ENCODE results near the gene USP2. TPM values are rescaled to one million over a fixed set of nuclear protein-coding genes. Genes with fewer than 3 reads are reported as not detected.

USP2 gene
- total RNA-seq, 2 experiments from 2014 or later = 10.6 to 24.5 TPM

- Histone ChIP-seq H3K9me2 (ENCODE audit: insufficient read depth, low read length) (no peaks in the 10 kb centered on the region), H3K79me2 (ENCODE audit: insufficient read depth, low read depth, low read length) (no peaks in the 10 kb centered on the region), H2AFZ (ENCODE audit: low read length) (peak overlapping the region; percentile 95; the same call in 1 of the 2 replicates), H3K4me3 (ENCODE audit: low read depth, low read length, poor library complexity, severe bottlenecking) (no peak overlapping the region), H4K20me1 (ENCODE audit: insufficient read depth, low read length) (no peaks in the 10 kb centered on the region), H3K4me2 (ENCODE audit: low read length) (peak overlapping the region; percentile 83), H3K36me3 (ENCODE audit: insufficient read depth, low read length) (no peaks in the 10 kb centered on the region), H3K9me3 (ENCODE audit: low read length) (no peaks in the 10 kb centered on the region), H3K4me1 (ENCODE audit: insufficient read depth, low read length, poor library complexity, severe bottlenecking) (peaks cover 45% of the 10 kb centered on the region), H3K27ac (ENCODE audit: low read depth, low read length, poor library complexity, severe bottlenecking) (no peak overlapping the region)
- CTCF ChIA-PET (ENCODE audit: unreplicated experiment) = interaction anchor here (1.0 to 2.5 kb wide), 4 partner anchors 16 to 126 kb away, joined by 3 to 16 read pairs (median 4); no protein-coding TSS in a partner anchor
- intact Hi-C loops (cut with micrococcal nuclease; ENCODE audit: unreplicated experiment) = loop anchor here (5.0 kb wide), 3 partner anchors 50 to 255 kb away; partner anchors contain the start of genes DPAGT1 and VPS11
- POLR2A ChIA-PET = interaction anchor here (0.7 to 1.7 kb wide), 3 partner anchors 12 to 62 kb away, joined by 3 to 5 read pairs (median 4); partner anchors contain the start of gene RNF26
- no peak for DNase-seq (ENCODE audit: low spot score)
- BruUV-seq (replicated peaks) = no TSS peak
- TF ChIP-seq EZH2phosphoT487 (IDR thresholded peaks at IDR 0.05; ENCODE audit: borderline replicate concordance, low read depth, low read length) = no peak
- TF ChIP-seq, protein P1, sequence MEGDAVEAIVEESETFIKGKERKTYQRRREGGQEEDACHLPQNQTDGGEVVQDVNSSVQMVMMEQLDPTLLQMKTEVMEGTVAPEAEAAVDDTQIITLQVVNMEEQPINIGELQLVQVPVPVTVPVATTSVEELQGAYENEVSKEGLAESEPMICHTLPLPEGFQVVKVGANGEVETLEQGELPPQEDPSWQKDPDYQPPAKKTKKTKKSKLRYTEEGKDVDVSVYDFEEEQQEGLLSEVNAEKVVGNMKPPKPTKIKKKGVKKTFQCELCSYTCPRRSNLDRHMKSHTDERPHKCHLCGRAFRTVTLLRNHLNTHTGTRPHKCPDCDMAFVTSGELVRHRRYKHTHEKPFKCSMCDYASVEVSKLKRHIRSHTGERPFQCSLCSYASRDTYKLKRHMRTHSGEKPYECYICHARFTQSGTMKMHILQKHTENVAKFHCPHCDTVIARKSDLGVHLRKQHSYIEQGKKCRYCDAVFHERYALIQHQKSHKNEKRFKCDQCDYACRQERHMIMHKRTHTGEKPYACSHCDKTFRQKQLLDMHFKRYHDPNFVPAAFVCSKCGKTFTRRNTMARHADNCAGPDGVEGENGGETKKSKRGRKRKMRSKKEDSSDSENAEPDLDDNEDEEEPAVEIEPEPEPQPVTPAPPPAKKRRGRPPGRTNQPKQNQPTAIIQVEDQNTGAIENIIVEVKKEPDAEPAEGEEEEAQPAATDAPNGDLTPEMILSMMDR (conservative IDR thresholded peaks at IDR 0.05; ENCODE audit: low read length) = no peak
These were observed 59.1 kb downstream of the USP2 start for GRCh38 chr11:119322360-119322739.

DNA sequence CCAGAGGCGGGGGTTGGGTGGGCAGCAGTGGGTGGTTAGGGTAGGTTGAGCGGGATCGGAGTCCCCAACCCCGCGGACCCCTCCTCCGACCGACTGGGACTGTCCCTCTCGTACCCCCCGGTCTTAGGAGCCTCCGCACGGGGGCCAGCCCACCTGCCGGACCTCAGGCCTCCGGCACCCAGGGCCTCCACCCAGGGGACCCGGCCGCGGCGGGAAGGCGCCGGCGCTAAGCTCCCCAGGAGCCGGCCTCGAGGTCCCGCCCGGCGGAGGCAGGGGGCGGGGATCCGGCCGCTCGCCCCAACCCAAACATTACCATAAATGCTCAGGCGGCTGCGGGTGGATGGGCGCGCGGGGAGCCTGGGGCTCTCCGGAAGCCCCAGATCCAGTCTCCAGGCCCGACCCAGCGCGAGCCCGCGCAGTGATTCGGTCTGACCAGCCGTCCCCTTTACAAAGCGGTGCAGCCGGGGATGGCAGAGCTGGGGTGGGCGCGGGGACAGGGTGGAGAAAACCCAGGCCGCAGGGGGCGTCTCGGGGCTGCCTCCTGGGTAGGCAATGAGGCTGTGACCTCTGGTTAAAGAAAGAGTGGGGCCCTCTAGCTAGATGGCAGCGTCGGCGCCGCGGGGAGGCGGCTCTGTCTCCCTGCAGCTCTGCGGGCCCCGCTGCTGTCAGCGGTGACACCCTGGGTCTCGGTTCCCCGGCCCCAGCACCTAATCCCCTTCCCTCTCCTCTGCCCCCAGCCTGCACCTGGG is 60.5 kb downstream of the USP2 start:
- Histone ChIP-seq H2AFZ (ENCODE audit: low read length) (peak overlapping the region; percentile 95), H3K9me2 (ENCODE audit: insufficient read depth, low read length) (no peaks in the 10 kb centered on the region), H3K4me1 (ENCODE audit: insufficient read depth, low read length, poor library complexity, severe bottlenecking) (peaks cover 46% of the 10 kb centered on the region), H4K20me1 (ENCODE audit: insufficient read depth, low read length) (no peaks in the 10 kb centered on the region), H3K79me2 (ENCODE audit: insufficient read depth, low read depth, low read length) (no peaks in the 10 kb centered on the region), H3K27ac (ENCODE audit: low read depth, low read length, poor library complexity, severe bottlenecking) (peak overlapping the region; percentile 63), H3K9me3 (ENCODE audit: low read length) (no peaks in the 10 kb centered on the region), H3K36me3 (ENCODE audit: insufficient read depth, low read length) (no peaks in the 10 kb centered on the region), H3K4me3 (ENCODE audit: low read depth, low read length, poor library complexity, severe bottlenecking) (peak overlapping the region; percentile 60), H3K4me2 (ENCODE audit: low read length) (peak overlapping the region; percentile 83)
- CTCF ChIA-PET (ENCODE audit: unreplicated experiment) = interaction anchor here (0.6 to 2.5 kb wide), 7 partner anchors 13 to 124 kb away, joined by 4 to 16 read pairs (median 4); no protein-coding TSS in a partner anchor
- POLR2A ChIA-PET = interaction anchor here (0.6 to 1.7 kb wide), 6 partner anchors 43 to 278 kb away, joined by 3 to 5 read pairs (median 4); partner anchors contain the start of gene DPAGT1
- intact Hi-C loops (cut with micrococcal nuclease; ENCODE audit: unreplicated experiment) = loop anchor here (2.0 to 5.0 kb wide), 4 partner anchors 51 to 254 kb away; partner anchors contain the start of genes DPAGT1 and VPS11
- BruUV-seq (replicated peaks) = no TSS peak
- DNase-seq (ENCODE audit: low spot score) = peak; percentile 65
- TF ChIP-seq, protein P1 (conservative IDR thresholded peaks at IDR 0.05; ENCODE audit: low read length) = no peak
- no peak for TF ChIP-seq EZH2phosphoT487 (IDR thresholded peaks at IDR 0.05; ENCODE audit: borderline replicate concordance, low read depth, low read length)

Measured in OCI-LY7 (cell line).